Peyer's patch (tissue), 4 donors: ENCODE data around the gene GTF2E1.

Experiments used
- CTCF ChIP-seq, 6 experiments: fragments of 450-650 bp in 4 of 6; fragments of 200-600 bp in 2 of 6; sonication (generic) in 1 of 6; IDR thresholded peaks; one replicate each; pipeline ENCODE4 v1.5.1; 2017 to 2019; ENCODE audit warnings: antibody characterized with exemption in 6 of 6, mild to moderate bottlenecking in 3 of 6, moderate library complexity in 1 of 6
- POLR2A ChIP-seq, 2 donors: fragments of 450-650 bp; IDR thresholded peaks; one replicate each; pipeline ENCODE4 v1.5.1; 2017; ENCODE audit warnings: antibody characterized with exemption in 2 of 2, mild to moderate bottlenecking in 2 of 2, moderate library complexity in 2 of 2

- TF ChIP-seq CTCF (IDR thresholded peaks at IDR 0.05) (no peak), POLR2A (IDR thresholded peaks at IDR 0.05) (no peak)
Observed at GRCh38 chr3:120775411-120775810, 32.9 kb downstream of the GTF2E1 start.
